Naive thymus-derived CD8-positive, alpha-beta T cell (primary cell): ENCODE measurements around the gene CACTIN. TPM values are rescaled to one million over a fixed set of nuclear protein-coding genes. Genes with fewer than 3 reads are reported as not detected.
A peak's percentile ranks its signal among the peaks of the same experiment; 100 is the strongest.
"Not testable (repeated sequence)": the region's sequence is repeated elsewhere in the genome, so short reads cannot be mapped to it uniquely, and the experiment has no call there.

Source experiments
- ATAC-seq, 2 donors: fragments of 150-1000 bp; cut with Tn5 transposase in 1 of 2; sonication (Bioruptor Pico), chemical (Tn5 transposase) in 1 of 2; 1 replicate in 1 of 2; 2 replicates in 1 of 2; pipeline ENCODE4 v1.10.0; 2021; ENCODE audit warnings: mild to moderate bottlenecking in 2 of 2, moderate library complexity in 2 of 2
- POLR2A ChIA-PET: fragments of 350-600 bp; sonication (Branson Sonifier 250); formaldehyde crosslinking; loops from one replicate; lab custom pipeline; 2021; ENCODE audit warnings: antibody characterized with exemption; lab: Charles Lee
- DNase-seq, 10 donors: peaks; one replicate each; pipeline versions ENCODE4 v3.0.0 to v3.0.0-alpha.2; 2020 to 2022
- H3K27ac Mint-ChIP-seq, 10 donors: one replicate each; pipeline ENCODE4 v1.8.0; 2020 to 2022; ENCODE audit warnings: mild to moderate bottlenecking in 10 of 10, mixed read lengths in 10 of 10, moderate library complexity in 4 of 10, inconsistent platforms in 1 of 10
- H3K27me3 Mint-ChIP-seq, 5 donors: one replicate each; pipeline ENCODE4 v1.8.0; 2021 to 2022; ENCODE audit warnings: mixed read lengths in 5 of 5
- H3K36me3 Mint-ChIP-seq, 3 donors: one replicate each; pipeline ENCODE4 v1.8.0; 2020 to 2022; ENCODE audit warnings: mixed read lengths in 3 of 3, mild to moderate bottlenecking in 2 of 3, inconsistent platforms in 1 of 3
- H3K4me1 Mint-ChIP-seq, 4 donors: one replicate each; pipeline ENCODE4 v1.8.0; 2021 to 2022; ENCODE audit warnings: mixed read lengths in 4 of 4
- H3K4me3 Mint-ChIP-seq, 10 donors: one replicate each; pipeline ENCODE4 v1.8.0; 2020 to 2022; ENCODE audit warnings: mild to moderate bottlenecking in 10 of 10, mixed read lengths in 10 of 10, moderate library complexity in 6 of 10, inconsistent platforms in 1 of 10
- H3K9me3 Mint-ChIP-seq, 9 donors: one replicate each; pipeline ENCODE4 v1.8.0; 2020 to 2022; ENCODE audit warnings: mixed read lengths in 9 of 9, mild to moderate bottlenecking in 3 of 9, inconsistent platforms in 1 of 9, moderate library complexity in 1 of 9
- polyA plus RNA-seq, 3 donors: library from polyadenylated mRNA; unstranded; fragments of 300-500 nt; fragmentation: Illumina TruSeq; gene quantifications; one replicate each; pipeline ENCODE4 v1.2.3, GENCODE V29; 2021
- total RNA-seq, 8 experiments: library from RNA in 2 of 8; stranded (reverse) in 2 of 8; gene quantifications; one replicate each; pipeline ENCODE4 v1.2.3 and lab custom pipeline; 2021 to 2026

The CACTIN gene
- total and polyA plus RNA-seq, 5 experiments from 2014 or later: 6.9 to 54.1 (median 20.4) TPM

- POLR2A ChIA-PET: interaction anchor here (0.6 kb wide), 1 partner anchor 33 kb away, joined by 5 read pairs; no protein-coding TSS in a partner anchor
- not testable (repeated sequence) for H3K4me3 Mint-ChIP-seq, H3K9me3 Mint-ChIP-seq
These were observed 2.2 kb upstream of the CACTIN start for GRCh38 chr19:3628766-3629165.

DNA sequence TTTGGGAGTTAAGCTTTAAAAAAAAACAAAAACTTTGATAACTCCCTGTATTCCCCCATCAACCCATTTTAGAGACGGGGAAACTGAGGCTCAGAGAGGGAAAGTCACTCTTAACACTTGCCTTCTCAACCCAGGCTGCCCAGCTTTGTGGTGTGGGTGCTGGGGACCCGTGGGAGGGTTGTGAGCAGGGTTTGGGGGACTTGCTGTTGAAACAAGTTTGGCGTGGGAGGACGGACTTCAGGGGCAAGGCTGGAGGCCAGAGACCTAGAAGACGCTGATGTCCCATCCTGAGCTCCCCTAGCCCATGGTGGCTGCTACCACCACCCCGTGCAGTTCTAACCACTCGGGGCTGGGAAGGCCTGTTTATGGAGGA is 747 bp upstream of the CACTIN start:
- ATAC-seq: no peak
- Mint-ChIP-seq H3K4me1 (peaks cover 18 to 39% (median 30%) of the 10 kb centered on the region in 4 donors), H3K27ac (peak overlapping the region in 9 of 10 donors; percentile 98 to 100 (median 99)), H3K27me3 (no peaks in the 10 kb centered on the region), H3K4me3 (peak overlapping the region in 7 of 10 donors; percentile 58 to 99 (median 93)), H3K36me3 (peaks cover 0 to 6% (median 0%) of the 10 kb centered on the region in 3 donors), H3K9me3 (no peaks in the 10 kb centered on the region)
- DNase-seq: no peak
- POLR2A ChIA-PET: interaction anchor here (0.6 to 1.6 kb wide), 7 partner anchors 19 to 73 kb away, joined by 3 to 8 read pairs (median 4); partner anchors contain the start of genes GIPC3 and MFSD12

More at GRCh38 chr19:3628766-3629165, 2.2 kb upstream of the CACTIN start:
- H3K27me3 Mint-ChIP-seq, ATAC-seq, H3K36me3 Mint-ChIP-seq, H3K27ac Mint-ChIP-seq, DNase-seq: not testable (repeated sequence)
- H3K4me1 Mint-ChIP-seq: peaks cover 18 to 34% (median 29%) of the 10 kb centered on the region in 4 donors

DNA sequence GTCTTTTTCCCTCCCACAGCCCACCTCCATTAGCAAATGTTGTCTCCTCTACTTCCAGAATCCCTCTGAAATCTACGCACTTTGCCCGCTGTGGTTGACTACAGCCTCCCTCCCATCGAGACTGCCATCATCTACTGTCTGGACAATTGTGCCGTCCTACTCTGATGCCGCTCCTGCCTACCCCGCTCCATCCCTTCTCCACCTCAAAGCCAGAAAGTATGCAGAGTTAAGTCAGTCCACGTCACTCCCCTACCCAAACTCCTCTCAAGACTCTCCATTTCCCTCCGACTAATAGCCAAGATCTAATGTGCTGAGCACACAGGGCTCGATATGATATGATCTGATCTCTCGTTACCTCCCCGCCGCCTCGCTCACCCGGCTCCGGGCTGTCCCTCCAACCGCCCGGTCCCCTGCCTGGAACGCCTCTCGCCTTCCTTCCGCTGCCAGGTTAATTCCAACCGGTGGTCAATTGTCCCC is 556 bp downstream of the CACTIN start:
- Mint-ChIP-seq H3K27ac (peak overlapping the region; percentile 90 to 100 (median 98)), H3K27me3 (no peaks in the 10 kb centered on the region), H3K4me3 (peak overlapping the region; percentile 88 to 99 (median 93)), H3K36me3 (peaks cover 0 to 15% (median 0%) of the 10 kb centered on the region in 3 donors), H3K4me1 (peaks cover 20 to 39% (median 30%) of the 10 kb centered on the region in 4 donors), H3K9me3 (no peaks in the 10 kb centered on the region)
- DNase-seq (peak in 1 of 10 donors; percentile 32), ATAC-seq (peak in 1 of 2 donors; percentile 6)
- POLR2A ChIA-PET: no interaction called here

- Mint-ChIP-seq H3K4me3 (peak overlapping the region in 3 of 10 donors; percentile 57 to 99 (median 82)), H3K27ac (peak overlapping the region in 2 of 10 donors; percentile 26 to 87), H3K36me3 (peaks cover 0 to 23% (median 0%) of the 10 kb centered on the region in 3 donors), H3K9me3 (no peaks in the 10 kb centered on the region), H3K4me1 (peaks cover 18 to 41% (median 30%) of the 10 kb centered on the region in 4 donors), H3K27me3 (no peaks in the 10 kb centered on the region)
- no peak for ATAC-seq
- POLR2A ChIA-PET: interaction anchor here (1.6 kb wide), 1 partner anchor 14 kb away, joined by 4 read pairs; no protein-coding TSS in a partner anchor
- DNase-seq: no peak
These were observed 2.9 kb downstream of the CACTIN start for GRCh38 chr19:3623716-3624115.

GRCh38 chr19:3622224-3622623 is 4.4 kb downstream of the CACTIN start:
- no peaks in the 10 kb centered on the region for H3K27me3 Mint-ChIP-seq
- no peak for ATAC-seq
- peaks cover 0 to 23% (median 0%) of the 10 kb centered on the region in 3 donors for H3K36me3 Mint-ChIP-seq
- peak overlapping the region in 4 of 10 donors; percentile 23 to 70 (median 30) for H3K4me3 Mint-ChIP-seq
- H3K4me1 Mint-ChIP-seq: peaks cover 22 to 50% (median 42%) of the 10 kb centered on the region in 4 donors
- POLR2A ChIA-PET: interaction anchor here (0.8 to 7.3 kb wide), 3 partner anchors 36 to 66 kb away, joined by 4 to 39 read pairs (median 5); partner anchors contain the start of gene GIPC3
- H3K27ac Mint-ChIP-seq: peak overlapping the region in 1 of 10 donors; percentile 77
- no peak for DNase-seq
- no peaks in the 10 kb centered on the region for H3K9me3 Mint-ChIP-seq

GRCh38 chr19:3621689-3622088 is 4.9 kb downstream of the CACTIN start:
- ATAC-seq (no peak), DNase-seq (no peak)
- Mint-ChIP-seq H3K36me3 (peaks cover 0 to 27% (median 0%) of the 10 kb centered on the region in 3 donors), H3K4me1 (peaks cover 20 to 48% (median 40%) of the 10 kb centered on the region in 4 donors), H3K4me3 (peak overlapping the region in 1 of 10 donors; percentile 26), H3K27me3 (no peaks in the 10 kb centered on the region), H3K27ac (no peak overlapping the region), H3K9me3 (no peaks in the 10 kb centered on the region)
- POLR2A ChIA-PET: interaction anchor here (0.8 to 7.3 kb wide), 3 partner anchors 36 to 65 kb away, joined by 4 to 39 read pairs (median 5); partner anchors contain the start of gene GIPC3

DNA sequence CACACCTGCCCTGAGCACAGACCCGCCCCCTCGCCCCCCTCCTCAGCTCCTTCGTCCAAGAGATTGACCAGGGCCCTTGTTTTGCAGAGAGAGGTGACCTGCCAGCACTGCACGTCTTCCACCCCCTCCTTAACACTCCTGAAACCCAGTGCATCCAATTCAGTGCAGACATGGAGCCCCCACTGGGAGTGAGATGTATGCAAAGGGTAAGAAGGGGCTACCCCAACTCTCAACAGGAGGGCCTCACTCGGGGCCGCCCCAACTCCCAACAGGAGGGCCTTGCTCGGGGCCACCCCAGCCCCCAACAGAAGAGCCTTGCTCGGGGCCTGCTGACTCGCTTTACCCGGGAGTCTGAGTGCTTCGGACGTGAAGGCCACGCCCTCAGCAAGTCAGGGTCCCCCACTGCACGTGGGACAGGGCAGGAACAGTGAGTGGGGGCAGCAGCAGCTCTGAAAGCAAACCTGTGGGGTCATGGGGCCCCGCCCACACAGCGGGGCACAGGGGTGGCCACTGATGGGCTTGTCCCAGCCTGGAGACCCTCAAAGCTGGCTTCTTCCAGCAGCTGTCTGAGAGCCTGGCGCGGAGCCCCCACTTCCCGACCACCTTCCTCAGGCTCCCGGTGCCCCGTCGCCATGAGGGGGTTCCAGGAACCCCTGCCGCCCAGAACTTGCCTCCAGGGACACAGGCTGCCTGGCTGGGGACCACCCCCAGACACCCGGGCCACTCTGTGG is 5.6 kb downstream of the CACTIN start:
- no peaks in the 10 kb centered on the region for H3K27me3 Mint-ChIP-seq
- no peak overlapping the region for H3K27ac Mint-ChIP-seq

DNA sequence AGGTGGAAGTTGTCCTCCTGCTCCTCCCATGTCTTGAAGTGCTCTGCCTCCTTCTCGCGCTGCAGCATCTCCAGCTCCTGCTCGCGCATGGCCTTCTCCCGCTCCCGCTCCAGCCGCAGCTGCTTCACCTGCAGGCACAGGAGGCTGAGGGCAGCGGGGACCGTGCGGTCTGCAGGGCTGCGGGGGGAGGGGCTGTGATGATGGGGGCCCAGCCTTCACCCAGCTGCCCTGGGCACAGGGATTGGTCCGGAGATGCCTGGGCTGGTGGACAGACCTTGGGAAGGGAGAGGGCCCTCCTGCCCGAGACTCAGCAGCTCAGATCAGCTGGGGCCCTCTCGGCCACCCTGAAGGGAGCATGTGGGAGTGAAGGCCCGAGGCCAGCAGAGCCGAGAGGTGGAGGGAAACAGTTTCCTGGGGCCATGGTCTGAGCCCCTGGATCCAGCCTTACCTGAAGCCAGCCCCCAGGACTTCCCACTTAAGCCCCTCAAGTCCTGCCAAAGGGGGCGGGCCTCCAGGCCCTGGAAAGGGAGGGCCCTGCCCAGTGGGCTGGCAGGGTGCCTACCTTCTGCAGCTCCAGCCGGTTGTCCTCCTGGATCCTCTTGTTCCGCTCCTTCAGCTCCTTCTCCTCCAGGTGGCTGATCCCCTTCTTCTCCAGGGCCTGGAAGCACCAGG is 6.3 kb downstream of the CACTIN start:
- H3K36me3 Mint-ChIP-seq: peaks cover 0 to 28% (median 0%) of the 10 kb centered on the region in 3 donors
- H3K4me1 Mint-ChIP-seq: peaks cover 14 to 35% (median 30%) of the 10 kb centered on the region in 4 donors
- POLR2A ChIA-PET: interaction anchor here (0.6 to 7.3 kb wide), 5 partner anchors 16 to 64 kb away, joined by 4 to 39 read pairs (median 5); partner anchors contain the start of gene GIPC3
- H3K9me3 Mint-ChIP-seq: no peaks in the 10 kb centered on the region
- no peak overlapping the region for H3K27ac Mint-ChIP-seq
- ATAC-seq (no peak), DNase-seq (no peak)
- no peak overlapping the region for H3K4me3 Mint-ChIP-seq
- H3K27me3 Mint-ChIP-seq: no peaks in the 10 kb centered on the region

More for the DNA sequence above, 5.6 kb downstream of the CACTIN start:
- ATAC-seq (no peak), DNase-seq (no peak)
- POLR2A ChIA-PET: interaction anchor here (0.6 to 7.3 kb wide), 4 partner anchors 16 to 64 kb away, joined by 4 to 39 read pairs (median 4); partner anchors contain the start of gene GIPC3
- Mint-ChIP-seq H3K36me3 (peaks cover 0 to 28% (median 0%) of the 10 kb centered on the region in 3 donors), H3K9me3 (no peaks in the 10 kb centered on the region), H3K4me3 (no peak overlapping the region), H3K4me1 (peaks cover 15 to 41% (median 33%) of the 10 kb centered on the region in 4 donors)

- no peaks in the 10 kb centered on the region for H3K27me3 Mint-ChIP-seq
- no peak overlapping the region for H3K4me3 Mint-ChIP-seq
- peaks cover 0 to 28% (median 0%) of the 10 kb centered on the region in 3 donors for H3K36me3 Mint-ChIP-seq
- no peak overlapping the region for H3K27ac Mint-ChIP-seq
- no peak for DNase-seq
- H3K4me1 Mint-ChIP-seq: peaks cover 14 to 29% (median 24%) of the 10 kb centered on the region in 4 donors
- H3K9me3 Mint-ChIP-seq: no peaks in the 10 kb centered on the region
- POLR2A ChIA-PET: interaction anchor here (0.9 to 7.3 kb wide), 3 partner anchors 15 to 34 kb away, joined by 4 to 39 read pairs (median 5); partner anchors contain the start of gene GIPC3
- ATAC-seq: no peak
These were observed 7.0 kb downstream of the CACTIN start for GRCh38 chr19:3619631-3620012.

GRCh38 chr19:3618811-3619630 is 7.6 kb downstream of the CACTIN start:
- Mint-ChIP-seq H3K4me1 (peaks cover 8 to 23% (median 18%) of the 10 kb centered on the region in 4 donors), H3K4me3 (no peak overlapping the region), H3K27me3 (no peaks in the 10 kb centered on the region), H3K9me3 (no peaks in the 10 kb centered on the region), H3K27ac (no peak overlapping the region), H3K36me3 (peaks cover 0 to 28% (median 0%) of the 10 kb centered on the region in 3 donors)
- POLR2A ChIA-PET: interaction anchor here (1.3 to 7.3 kb wide), 2 partner anchors 14 to 33 kb away, joined by 4 to 39 read pairs; partner anchors contain the start of gene GIPC3
- no peak for DNase-seq
- ATAC-seq: no peak

- H3K4me1 Mint-ChIP-seq: peaks cover 7 to 20% (median 16%) of the 10 kb centered on the region in 4 donors
These were observed 8.3 kb downstream of the CACTIN start for GRCh38 chr19:3618144-3618810.

More at GRCh38 chr19:3618144-3618810, 8.3 kb downstream of the CACTIN start:
- POLR2A ChIA-PET: interaction anchor here (7.3 kb wide), 1 partner anchor 33 kb away, joined by 39 read pairs; the partner anchor contains the start of gene GIPC3
- no peaks in the 10 kb centered on the region for H3K9me3 Mint-ChIP-seq
- no peaks in the 10 kb centered on the region for H3K27me3 Mint-ChIP-seq
- H3K4me3 Mint-ChIP-seq: peak overlapping the region in 1 of 10 donors; percentile 45
- peaks cover 0 to 28% (median 2%) of the 10 kb centered on the region in 3 donors for H3K36me3 Mint-ChIP-seq
- peak; percentile 61 to 64 for ATAC-seq
- peak overlapping the region in 1 of 10 donors; percentile 13 for H3K27ac Mint-ChIP-seq
- peak; percentile 19 to 74 (median 54) for DNase-seq
